Suppressor macrophage (primary cell): ENCODE measurements around the gene HCN2.

Experiments
- DNase-seq, 4 experiments: peaks; one replicate each; pipeline ENCODE4 v3.0.0-alpha.2; 2020 to 2022
- total RNA-seq, 17 experiments: gene quantifications; one replicate each; lab custom pipeline; 2026; ENCODE audit warnings: mixed read lengths in 6 of 17, inconsistent platforms in 3 of 17; lab: John Stamatoyannopoulos, UW

HCN2 gene
- total RNA-seq = 0.04 to 1.7 (median 0.50) reads per million in 17 experiments

- peak in 1 of 4 experiments; percentile 18 for DNase-seq
These were observed at the start of gene HCN2 for GRCh38 chr19:589693-590395. Gene HCN2 (plus strand): TSS chr19:589881. CDS start chr19:589946, 65 bp downstream.

- DNase-seq = no peak
These were observed 48.6 kb upstream of the HCN2 start for GRCh38 chr19:540867-541637.

DNA sequence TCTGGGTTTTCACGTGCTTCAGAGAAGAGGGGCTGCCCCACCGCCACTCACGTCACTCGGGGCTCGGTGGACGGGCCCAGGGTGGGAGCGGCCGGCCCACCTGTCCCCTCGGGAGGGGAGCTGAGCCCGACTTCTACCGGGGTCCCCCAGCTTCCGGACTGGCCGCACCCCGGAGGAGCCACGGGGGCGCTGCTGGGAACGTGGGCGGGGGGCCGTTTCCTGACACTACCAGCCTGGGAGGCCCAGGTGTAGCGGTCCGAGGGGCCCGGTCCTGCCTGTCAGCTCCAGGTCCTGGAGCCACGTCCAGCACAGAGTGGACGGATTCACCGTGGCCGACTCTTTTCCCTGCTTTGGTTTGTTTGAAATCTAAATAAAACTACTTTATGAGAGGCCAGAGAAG is 48.0 kb upstream of the HCN2 start:
- DNase-seq = no peak

DNA sequence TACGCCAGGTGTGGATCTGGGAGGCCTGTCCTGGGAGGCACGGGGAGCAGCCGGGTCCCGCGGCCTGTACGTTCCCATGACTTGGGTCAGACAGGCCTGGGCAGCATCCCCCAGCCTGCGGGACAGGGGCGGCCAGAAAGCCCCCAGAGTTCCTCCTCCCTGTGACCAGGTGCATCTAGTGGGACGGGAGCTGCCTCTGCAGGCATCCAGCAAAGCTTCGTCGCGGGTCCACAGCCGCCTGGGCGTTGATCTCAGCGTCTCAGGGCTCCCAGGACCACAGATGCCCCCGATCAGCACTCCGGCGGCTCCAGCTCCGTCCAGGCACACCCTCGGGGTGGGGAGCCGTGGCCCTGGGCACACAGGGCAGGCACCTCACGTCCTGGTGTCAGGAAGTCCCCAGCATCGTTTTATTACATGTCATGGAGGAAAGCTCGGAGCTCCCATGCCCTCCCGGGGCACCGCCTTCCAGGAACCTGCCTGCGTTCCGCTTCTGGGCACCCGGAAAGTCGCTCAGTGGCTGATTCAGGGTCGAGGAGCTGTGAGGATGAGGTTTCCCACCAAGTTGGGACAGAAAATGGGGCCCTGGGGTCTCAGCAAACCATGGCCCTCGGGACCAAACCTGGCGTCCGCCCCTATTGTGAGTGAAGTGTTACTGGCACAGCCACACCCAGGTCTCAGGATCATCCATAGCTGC is 47.4 kb upstream of the HCN2 start:
- no peak for DNase-seq

- no peak for DNase-seq
These were observed 45.6 kb upstream of the HCN2 start, which contains the start of gene GZMM for GRCh38 chr19:543910-544608. Gene GZMM (plus strand): TSS chr19:544053. CDS start chr19:544072, 19 bp downstream.

DNA sequence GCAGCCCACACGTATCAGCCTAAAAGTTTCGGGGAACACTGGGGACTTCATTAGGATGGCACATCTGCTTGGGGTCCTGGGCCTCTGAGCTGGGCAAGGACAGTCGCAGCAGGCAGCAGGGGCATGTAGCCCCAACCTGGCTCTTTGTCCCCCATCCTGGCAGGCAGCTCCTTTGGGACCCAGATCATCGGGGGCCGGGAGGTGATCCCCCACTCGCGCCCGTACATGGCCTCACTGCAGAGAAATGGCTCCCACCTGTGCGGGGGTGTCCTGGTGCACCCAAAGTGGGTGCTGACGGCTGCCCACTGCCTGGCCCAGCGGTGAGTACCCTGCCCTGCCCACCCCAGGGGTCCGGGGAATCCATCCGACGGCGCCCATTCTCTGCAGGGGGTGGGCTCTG is 42.6 kb upstream of the HCN2 start:
- DNase-seq = no peak

DNA sequence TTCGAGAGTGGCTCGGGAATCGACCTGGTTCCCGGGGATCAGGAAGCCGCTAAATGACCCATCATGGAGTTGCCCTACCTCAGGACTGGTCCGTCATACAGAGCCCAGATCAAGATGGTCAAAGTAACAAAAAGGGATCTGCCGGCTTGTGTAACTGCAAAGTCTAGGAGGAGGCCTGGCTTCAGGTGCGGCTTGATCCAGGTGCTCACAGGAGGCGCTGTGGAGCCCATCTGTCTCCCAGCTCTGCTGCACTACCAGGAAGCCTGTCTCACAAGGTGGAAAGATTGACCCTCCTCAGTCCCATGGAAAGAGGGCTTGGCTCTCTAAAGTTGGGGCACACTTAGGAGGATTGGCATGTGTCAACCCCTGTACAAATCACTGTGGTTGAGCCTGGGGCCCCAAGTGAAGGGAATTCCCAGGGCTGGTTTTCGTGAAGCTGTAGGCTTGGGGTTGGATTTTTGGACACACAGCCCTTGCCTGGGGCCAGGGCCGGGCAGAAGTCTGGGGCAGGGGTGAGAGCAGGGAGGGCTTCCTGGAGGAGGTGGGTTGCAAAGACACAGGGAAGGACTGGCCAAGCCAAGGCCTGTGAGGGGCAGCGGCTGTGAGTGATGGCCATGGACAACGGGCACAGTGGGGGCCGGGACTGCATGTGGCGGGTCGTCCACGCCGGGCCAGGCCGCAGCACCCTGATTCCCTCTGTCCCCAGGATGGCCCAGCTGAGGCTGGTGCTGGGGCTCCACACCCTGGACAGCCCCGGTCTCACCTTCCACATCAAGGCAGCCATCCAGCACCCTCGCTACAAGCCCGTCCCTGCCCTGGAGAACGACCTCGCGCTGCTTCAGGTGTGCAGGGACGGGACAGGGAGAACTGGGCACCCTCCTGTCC is 41.6 kb upstream of the HCN2 start:
- DNase-seq = no peak

DNA sequence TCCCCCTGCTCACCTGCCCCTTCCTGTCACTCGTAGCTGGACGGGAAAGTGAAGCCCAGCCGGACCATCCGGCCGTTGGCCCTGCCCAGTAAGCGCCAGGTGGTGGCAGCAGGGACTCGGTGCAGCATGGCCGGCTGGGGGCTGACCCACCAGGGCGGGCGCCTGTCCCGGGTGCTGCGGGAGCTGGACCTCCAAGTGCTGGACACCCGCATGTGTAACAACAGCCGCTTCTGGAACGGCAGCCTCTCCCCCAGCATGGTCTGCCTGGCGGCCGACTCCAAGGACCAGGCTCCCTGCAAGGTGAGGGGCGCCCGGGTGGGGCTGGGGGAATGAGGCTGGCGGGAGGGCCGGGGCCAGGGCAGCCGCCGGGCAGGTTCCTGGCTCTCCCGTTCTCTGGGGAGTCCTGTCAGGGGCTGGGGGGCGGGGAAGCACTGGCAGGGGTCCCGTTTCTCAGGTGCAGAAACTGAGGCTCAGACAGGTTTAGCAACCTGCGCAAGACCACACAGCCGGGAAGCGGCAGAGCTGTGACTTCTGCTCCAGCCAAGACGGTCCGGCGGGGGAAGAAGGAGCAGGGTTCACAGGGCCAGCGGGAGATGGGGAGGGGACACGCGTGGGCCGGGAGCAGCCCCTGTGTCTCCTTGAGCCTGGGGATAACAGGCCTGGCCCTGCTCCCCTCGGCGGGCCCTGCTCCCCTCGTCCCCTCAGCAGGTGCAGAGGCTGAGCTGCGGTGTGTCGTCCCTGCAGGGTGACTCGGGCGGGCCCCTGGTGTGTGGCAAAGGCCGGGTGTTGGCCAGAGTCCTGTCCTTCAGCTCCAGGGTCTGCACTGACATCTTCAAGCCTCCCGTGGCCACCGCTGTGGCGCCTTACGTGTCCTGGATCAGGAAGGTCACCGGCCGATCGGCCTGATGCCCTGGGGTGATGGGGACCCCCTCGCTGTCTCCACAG is 40.5 kb upstream of the HCN2 start:
- no peak for DNase-seq

DNA sequence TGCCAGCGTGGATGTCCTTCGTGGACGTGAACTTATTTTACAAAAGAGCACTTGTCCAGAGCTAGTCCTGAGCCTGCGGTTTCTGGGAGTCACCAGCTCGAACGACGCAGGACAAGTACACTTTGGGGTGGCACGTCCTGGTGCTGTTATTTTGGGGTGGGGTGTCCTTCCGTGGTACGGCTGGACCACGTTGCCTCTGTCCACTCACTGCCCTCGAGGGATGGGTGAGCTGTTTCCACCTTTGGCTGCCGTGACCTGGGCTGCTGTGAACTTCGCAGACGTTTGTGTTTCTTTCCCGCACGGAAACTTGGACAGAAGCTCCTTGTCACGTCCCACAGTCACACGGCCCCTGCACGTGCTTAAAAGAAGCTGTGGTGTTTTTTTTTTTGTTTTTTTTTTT is 34.9 kb upstream of the HCN2 start:
- DNase-seq = no peak

- no peak for DNase-seq
These were observed 34.2 kb upstream of the HCN2 start for GRCh38 chr19:555474-555808.

GRCh38 chr19:556611-557382 is 32.9 kb upstream of the HCN2 start:
- peak in 1 of 4 experiments; percentile 8 for DNase-seq

GRCh38 chr19:558770-559439 is 30.8 kb upstream of the HCN2 start:
- DNase-seq = peak in 1 of 4 experiments; percentile 2

DNA sequence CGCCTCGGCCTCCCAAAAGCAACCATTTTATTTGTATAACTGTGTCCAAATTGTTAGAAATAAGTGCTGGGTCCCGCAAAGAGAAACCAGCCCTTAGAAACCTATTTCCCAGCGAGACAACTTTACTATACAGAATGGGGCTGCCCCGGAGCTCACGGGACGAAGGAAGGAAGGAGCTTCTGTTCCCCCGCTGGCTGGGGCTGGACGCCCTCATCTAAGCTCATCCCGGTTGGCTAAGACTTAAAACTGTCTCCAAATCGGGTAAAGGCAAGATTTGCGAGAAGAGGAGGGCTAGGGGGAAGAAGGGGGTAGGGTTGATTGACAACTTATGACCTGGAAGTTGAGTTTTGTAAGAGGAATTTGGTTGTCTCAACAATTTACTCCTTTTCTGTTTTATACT is 29.6 kb upstream of the HCN2 start:
- peak in 2 of 4 experiments; percentile 60 to 65 for DNase-seq

- DNase-seq = peak; percentile 71 to 92 (median 81)
These were observed 23.3 kb upstream of the HCN2 start for GRCh38 chr19:566403-566802.

DNA sequence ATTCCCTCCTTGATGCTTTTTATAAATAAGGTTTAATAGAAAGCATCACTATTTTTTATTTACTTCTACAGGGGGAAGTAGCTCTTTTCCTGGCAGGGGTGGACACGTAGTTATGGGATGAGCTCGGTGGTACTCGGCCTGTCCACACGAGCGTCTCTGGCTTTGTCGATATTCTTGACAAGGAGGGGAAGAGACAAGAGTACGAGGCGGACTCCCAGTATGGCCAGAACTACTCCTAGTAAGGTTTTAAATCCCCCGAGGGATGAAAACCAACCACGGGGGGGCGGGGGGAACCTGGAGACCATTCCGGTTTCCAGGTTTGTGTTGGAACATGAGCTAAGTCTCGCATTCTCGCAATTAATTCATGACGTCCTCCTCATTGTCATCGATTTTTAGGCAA is 22.8 kb upstream of the HCN2 start:
- peak in 1 of 4 experiments; percentile 1 for DNase-seq

- DNase-seq = peak in 2 of 4 experiments; percentile 34 to 45
These were observed 22.3 kb upstream of the HCN2 start for GRCh38 chr19:567296-567900.

GRCh38 chr19:570251-570686 is 19.4 kb upstream of the HCN2 start:
- peak in 3 of 4 experiments; percentile 30 to 52 (median 42) for DNase-seq

GRCh38 chr19:570937-571565 is 18.6 kb upstream of the HCN2 start:
- DNase-seq = peak; percentile 75 to 85 (median 84)
